Cardiac fibroblast (primary cell): ENCODE data around the gene GRN.
"Not testable (repeated sequence)": the region's sequence is repeated elsewhere in the genome, so short reads cannot be mapped to it uniquely, and the experiment has no call there.

Experiments
- DNase-seq, 2 donors: peaks; one replicate each; pipeline versions ENCODE4 v3.0.0 to v3.0.0-alpha.2; 2010; ENCODE audit warnings: low read depth in 2 of 2
- H3K4me3 ChIP-seq, 2 donors: replicated peaks in 1 of 2; 1 replicate in 1 of 2; 2 replicates in 1 of 2; pipeline ENCODE4 v1.5.1; 2011; ENCODE audit warnings: low read depth in 2 of 2, low read length in 2 of 2, mild to moderate bottlenecking in 2 of 2, moderate library complexity in 1 of 2
- CTCF ChIP-seq: IDR thresholded peaks from one replicate; pipeline ENCODE4 v1.5.1; 2011; ENCODE audit warnings: low read depth, mild to moderate bottlenecking, low read length, inconsistent platforms

GRN gene

GRCh38 chr17:44327715-44328449 lies 17.2 kb upstream of the GRN start:
- H3K4me3 ChIP-seq, result no peak overlapping the region
- TF ChIP-seq CTCF, result no peak
- no peak for DNase-seq

- not testable (repeated sequence) for H3K4me3 ChIP-seq, DNase-seq
Observed at GRCh38 chr17:44329516-44329915, 15.6 kb upstream of the GRN start.

- H3K4me3 ChIP-seq, DNase-seq: not testable (repeated sequence)
Observed at GRCh38 chr17:44330263-44330662, 14.8 kb upstream of the GRN start.

GRCh38 chr17:44331249-44331760 lies 13.8 kb upstream of the GRN start:
- no peak overlapping the region for H3K4me3 ChIP-seq
- peak; percentile 72 for TF ChIP-seq CTCF
- DNase-seq, result peak; percentile 77 to 83

GRCh38 chr17:44333371-44333770 lies 11.7 kb upstream of the GRN start:
- TF ChIP-seq CTCF, result no peak

GRCh38 chr17:44334315-44334714 lies 10.8 kb upstream of the GRN start:
- no peak for DNase-seq
- no peak overlapping the region for H3K4me3 ChIP-seq
- TF ChIP-seq CTCF, result no peak

More at GRCh38 chr17:44333371-44333770, 11.7 kb upstream of the GRN start:
- H3K4me3 ChIP-seq, result no peak overlapping the region
- no peak for DNase-seq

- no peak for TF ChIP-seq CTCF
- no peak for DNase-seq
- H3K4me3 ChIP-seq, result no peak overlapping the region
Observed at GRCh38 chr17:44334727-44335126, 10.4 kb upstream of the GRN start.

- DNase-seq, result no peak
- no peak for TF ChIP-seq CTCF
- H3K4me3 ChIP-seq, result no peak overlapping the region
Observed at GRCh38 chr17:44335564-44335963, 9.5 kb upstream of the GRN start.
